ENCODE results near the gene PANK3.

- TF ChIP-seq CTCF (IDR thresholded peaks at IDR 0.05): no peak
- no peak for TF ChIP-seq POLR2A (IDR thresholded peaks at IDR 0.05)
These were observed 51.3 kb downstream of the PANK3 start for GRCh38 chr5:168527756-168528295.
